GM12891 (cell line): Measurements from ENCODE around the gene FAM78B.

ENCODE experiments used
- PAX5 ChIP-seq: IDR thresholded peaks from 2 replicates; pipeline ENCODE4 v1.6.1; 2011; ENCODE audit warnings: low read length, moderate library complexity, mild to moderate bottlenecking; ENCODE audit not compliant: insufficient read depth, severe bottlenecking
- POLR2A ChIP-seq: IDR thresholded peaks from 2 replicates; pipeline ENCODE4 v1.6.1; 2011; ENCODE audit warnings: low read depth, low read length, control low read depth
- POLR2AphosphoS5 ChIP-seq: IDR thresholded peaks from 2 replicates; pipeline ENCODE4 v1.6.1; 2011; ENCODE audit warnings: low read depth, low read length, control low read depth
- POU2F2 ChIP-seq: IDR thresholded peaks from 2 replicates; pipeline ENCODE4 v1.6.1; 2011; ENCODE audit warnings: low read depth, mild to moderate bottlenecking, control low read depth, low read length, moderate library complexity
- SPI1 ChIP-seq: IDR thresholded peaks from 2 replicates; pipeline ENCODE4 v1.6.1; 2011; ENCODE audit warnings: low read depth, low read length, control low read depth
- TAF1 ChIP-seq: IDR thresholded peaks from 2 replicates; pipeline ENCODE4 v1.6.1; 2011; ENCODE audit warnings: low read depth, low read length, control low read depth

DNA sequence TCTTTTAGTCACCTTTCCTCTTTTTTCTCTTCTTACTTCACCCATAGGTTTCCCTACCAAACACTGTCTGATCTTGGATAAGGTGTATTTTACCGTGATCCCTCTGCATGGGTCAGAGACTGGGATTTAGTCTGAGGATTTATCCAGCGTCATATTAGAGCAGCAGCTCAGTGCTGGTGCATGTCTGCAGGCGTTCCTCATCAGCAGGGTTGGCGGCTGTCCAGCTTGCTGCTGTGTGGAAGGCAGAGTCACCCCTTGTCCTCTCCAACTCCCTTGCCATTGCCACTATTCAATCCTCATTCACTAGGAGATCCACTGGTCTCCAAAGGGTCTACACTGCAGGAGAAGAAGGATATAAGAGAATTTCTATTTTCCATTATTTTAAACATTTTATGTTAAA is 7.3 kb upstream of the FAM78B start:
- TF ChIP-seq SPI1, result no peak
- no peak for TF ChIP-seq POU2F2
- no peak for TF ChIP-seq POLR2A
- no peak for TF ChIP-seq POLR2AphosphoS5
- TF ChIP-seq TAF1, result no peak
- TF ChIP-seq PAX5, result no peak
